GM19043 (cell line): ENCODE measurements around the gene USP6NL.

Experiments used
- ATAC-seq: cut with Tn5 transposase; IDR thresholded peaks from one replicate; pipeline ENCODE4 v1.9.1; 2021; ENCODE audit warnings: low read depth; ENCODE audit not compliant: unreplicated experiment

The USP6NL gene

GRCh38 chr10:11433657-11434056 lies 177.8 kb downstream of the USP6NL start:
- ATAC-seq, result no peak

- no peak for ATAC-seq
Observed at GRCh38 chr10:11431216-11431555, 180.3 kb downstream of the USP6NL start.

- ATAC-seq, result no peak
Observed at GRCh38 chr10:11430421-11431215, 180.8 kb downstream of the USP6NL start.

DNA sequence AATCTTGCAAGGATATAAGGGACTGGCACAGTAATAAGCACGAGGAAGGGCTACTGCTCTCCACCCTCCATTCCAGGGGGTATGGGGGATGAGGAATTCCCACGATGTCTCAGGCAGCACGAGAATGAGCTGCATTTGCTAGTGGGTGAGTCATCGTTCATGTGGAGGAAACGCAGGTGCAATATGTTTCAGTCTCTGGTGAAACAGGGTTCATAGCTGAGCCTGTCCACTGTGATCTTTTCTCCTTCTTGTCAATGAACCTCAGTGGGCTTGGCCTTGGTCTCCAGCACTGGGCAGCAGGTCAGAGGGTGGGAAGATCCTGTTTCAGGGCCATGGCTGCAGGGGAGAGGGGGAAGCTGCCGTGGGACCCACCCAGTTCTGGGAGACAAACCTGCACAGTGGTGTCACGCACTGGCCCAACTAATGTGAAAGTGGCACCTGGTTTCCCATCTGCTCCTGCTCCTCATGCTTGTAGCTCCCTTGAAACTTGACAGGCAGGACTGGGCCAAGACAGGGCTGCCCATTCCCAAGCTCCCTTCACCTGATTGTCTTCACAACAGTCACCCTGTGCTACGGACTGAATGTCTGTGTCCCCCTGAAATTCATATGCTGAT lies 181.9 kb downstream of the USP6NL start:
- no peak for ATAC-seq

DNA sequence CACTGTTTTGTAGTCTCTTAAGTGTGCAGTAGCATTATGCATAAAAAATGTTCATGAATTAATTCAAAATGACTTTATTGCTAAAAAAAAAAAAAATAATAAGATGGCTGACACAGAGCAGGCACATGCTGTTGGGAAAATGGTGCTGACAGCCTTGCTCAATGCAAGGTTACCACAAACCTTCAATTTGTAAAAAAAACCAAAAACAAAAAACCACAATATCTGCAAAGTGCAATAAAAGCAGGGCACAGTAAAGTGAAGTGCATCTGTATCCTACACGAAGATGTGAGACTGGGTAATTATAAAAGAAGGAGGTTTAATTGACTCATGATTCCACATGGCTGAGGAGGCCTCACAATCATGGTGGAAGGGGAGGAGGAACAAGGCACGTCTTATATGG lies 185.8 kb downstream of the USP6NL start:
- no peak for ATAC-seq

DNA sequence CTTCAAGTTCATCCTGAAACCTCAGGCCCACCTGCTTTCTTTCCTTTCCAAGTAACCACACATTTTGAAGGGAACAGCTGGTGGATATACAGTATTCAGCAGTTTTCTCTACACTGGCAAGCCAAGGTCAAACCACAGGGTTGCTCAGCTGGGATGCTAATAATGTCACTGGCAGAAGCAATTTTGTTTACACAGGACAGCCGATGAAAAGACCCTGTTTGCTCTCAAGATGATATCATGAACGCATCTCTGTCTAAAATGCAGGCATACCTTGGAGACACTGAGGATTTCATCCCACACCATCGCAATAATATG lies 186.2 kb downstream of the USP6NL start:
- no peak for ATAC-seq

DNA sequence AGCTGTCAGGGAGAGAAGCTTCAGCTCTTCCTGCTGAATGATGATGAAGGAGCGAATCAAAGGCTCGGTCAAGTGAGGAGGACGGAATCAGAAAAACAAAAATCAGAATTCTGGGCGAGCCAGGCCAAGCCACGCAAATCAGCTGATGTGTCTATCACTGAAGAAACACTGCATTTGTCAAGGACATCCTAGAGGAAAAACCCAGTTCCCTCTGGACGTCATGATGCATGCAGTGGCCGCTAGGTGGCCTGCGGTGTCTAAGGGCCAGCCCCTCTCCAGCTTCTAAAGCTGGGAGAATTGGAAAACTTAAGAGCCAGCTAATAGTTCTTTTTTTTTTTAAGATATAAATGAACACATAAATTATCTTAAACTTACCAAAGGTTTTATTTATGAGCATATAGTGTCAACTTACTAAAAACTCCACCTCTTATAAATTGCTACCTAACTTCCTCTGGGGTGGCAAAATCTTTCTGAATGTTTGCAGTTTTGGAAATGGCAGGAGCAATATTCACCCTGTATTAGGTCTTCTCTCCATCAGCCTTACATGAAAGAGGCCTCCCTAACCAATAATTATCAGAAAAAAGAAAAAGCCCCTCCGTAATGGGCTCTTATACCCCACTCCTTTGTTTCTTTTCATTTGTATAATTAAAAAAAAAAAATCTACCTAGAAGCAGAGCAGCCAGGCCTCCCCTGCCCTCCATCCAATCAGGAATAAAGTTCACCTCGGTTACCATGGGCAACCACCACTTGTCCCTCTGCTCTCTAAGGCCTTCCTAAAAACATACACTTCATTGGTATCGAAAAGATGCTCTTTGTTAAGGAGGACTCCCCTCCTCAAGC lies 186.8 kb downstream of the USP6NL start:
- ATAC-seq, result no peak

DNA sequence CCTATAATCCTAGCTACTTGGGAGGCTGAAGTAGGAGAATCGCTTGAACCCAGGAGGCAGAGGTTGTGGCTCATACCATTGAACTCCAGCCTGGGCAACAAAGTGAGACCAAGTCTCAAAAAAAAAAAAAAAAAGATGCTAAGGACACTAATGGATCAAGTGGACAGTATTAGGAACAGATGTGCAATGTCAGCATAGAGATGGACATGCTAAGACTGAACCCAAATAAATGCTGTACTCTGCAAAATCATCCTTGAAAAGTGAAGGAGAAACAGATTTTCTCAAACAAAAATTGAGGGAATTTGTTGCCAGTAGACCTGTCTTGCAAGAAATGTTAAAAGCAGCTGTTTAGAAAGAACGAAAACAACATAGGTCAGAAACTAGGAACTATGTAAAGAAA lies 194.5 kb downstream of the USP6NL start:
- no peak for ATAC-seq

GRCh38 chr10:11415095-11415494 lies 196.4 kb downstream of the USP6NL start:
- no peak for ATAC-seq

DNA sequence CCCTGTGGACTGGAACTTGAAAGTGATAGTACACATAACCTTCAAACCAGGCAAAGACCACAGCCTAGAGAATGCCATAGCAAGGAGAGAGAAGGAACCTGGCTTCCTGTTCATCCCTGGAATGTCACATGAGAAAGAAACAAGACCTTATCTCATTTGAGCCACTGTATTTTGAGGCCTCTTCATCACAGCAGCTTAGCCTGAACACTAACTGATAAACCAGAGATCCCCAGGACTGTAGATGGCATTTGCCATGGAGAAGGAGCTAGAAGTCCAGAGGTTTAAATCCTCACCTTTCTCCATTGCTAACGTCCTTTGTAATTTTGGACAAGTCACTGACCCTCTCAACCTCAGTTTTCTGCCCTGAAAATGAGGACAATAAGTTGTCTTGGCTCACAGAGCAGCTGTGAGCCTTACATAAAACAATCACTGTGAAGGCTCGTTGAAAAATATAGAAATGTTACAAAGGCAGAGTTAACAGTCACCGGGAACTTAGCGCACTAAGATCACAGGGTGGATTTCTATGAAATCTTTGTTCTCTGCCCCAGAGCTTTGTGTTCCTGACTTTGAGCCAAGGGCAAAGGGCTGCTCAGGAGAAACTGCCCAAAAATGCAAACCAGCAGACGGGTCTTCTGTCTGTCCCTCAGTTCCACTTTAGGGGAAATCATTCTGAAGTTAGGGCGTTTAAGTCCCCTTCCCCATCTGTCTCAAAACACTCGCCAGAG lies 197.0 kb downstream of the USP6NL start:
- no peak for ATAC-seq

DNA sequence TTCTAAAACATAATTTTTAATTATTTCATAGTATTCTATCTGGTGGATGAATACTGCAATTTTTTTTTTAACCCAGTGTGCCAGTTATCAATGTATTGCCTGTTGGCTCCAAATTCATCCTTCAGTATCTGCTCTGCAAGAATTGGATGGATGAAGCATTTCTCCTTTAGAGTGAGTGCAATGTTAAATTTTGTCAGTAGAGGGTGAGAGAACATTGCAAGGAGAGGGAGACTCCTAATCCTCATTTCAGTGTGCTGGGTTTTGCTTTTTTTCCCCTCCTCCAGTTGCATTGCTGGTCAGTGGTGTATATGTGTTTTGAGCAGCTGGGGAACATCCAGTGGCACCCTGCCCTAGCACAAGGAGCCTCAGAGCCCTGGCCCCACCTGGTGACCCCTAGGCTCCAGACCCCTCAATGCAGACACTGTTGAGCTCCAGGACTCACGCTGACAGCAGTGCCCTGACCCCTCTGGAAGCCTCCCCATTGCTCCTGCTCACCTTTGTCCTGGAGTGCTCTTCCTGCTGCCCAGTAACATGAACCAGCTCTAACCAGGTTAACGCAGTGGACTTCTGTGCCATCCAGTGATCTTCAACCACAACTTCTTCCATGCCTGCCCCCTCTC lies 199.4 kb downstream of the USP6NL start:
- no peak for ATAC-seq

- no peak for ATAC-seq
Observed at GRCh38 chr10:11409357-11409756, 202.1 kb downstream of the USP6NL start.

- no peak for ATAC-seq
Observed at GRCh38 chr10:11407939-11408338, 203.5 kb downstream of the USP6NL start.

GRCh38 chr10:11406746-11407145 lies 204.7 kb downstream of the USP6NL start:
- no peak for ATAC-seq

DNA sequence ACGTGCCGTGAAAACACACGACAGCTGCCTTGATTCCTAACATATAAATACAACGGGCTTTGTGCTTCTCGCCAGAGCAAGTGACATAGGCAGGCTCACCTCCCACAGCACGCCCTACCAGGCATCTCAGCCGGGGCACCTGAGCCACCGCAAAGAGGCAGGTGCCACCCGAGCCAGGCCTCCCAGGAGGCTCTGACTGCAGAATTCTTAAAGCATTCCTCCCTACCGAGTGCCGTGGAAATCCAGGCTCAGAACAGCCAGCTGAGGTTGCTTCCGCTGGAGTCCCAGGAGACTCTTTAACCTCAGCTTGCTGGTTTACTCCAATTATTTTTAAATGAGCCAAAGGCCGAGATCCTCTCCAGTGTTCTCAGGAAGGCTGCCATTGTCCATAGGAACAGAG lies 206.5 kb downstream of the USP6NL start:
- ATAC-seq, result no peak
